Esophagus squamous epithelium (tissue), 5 donors: ENCODE measurements around the gene TSPAN9. TPM values are rescaled to one million over a fixed set of nuclear protein-coding genes. Genes with fewer than 3 reads are reported as not detected.

Experiments used
- DNase-seq: peaks from one replicate; lab custom pipeline; 2025; lab: John Stamatoyannopoulos, UW
- H3K27ac ChIP-seq, 4 donors: fragments of 200-600 bp; sonication (generic); one replicate each; pipeline ENCODE4 v1.5.1; 2016 to 2019; ENCODE audit warnings: mild to moderate bottlenecking in 1 of 4
- H3K27me3 ChIP-seq, 4 donors: fragments of 200-600 bp; sonication (generic); 1 replicate in 3 of 4; 2 replicates in 1 of 4; pipeline versions ENCODE4 v1.5.1 to v1.6.0; 2017 to 2021; ENCODE audit warnings: antibody characterized with exemption in 1 of 4
- H3K36me3 ChIP-seq, 3 donors: fragments of 200-600 bp; sonication (generic); one replicate each; pipeline ENCODE4 v1.5.1; 2016 to 2019
- H3K4me1 ChIP-seq, 3 donors: fragments of 200-600 bp; sonication (generic); one replicate each; pipeline ENCODE4 v1.5.1; 2017 to 2019
- H3K4me3 ChIP-seq, 4 donors: fragments of 200-600 bp; sonication (generic); 1 replicate in 3 of 4; 2 replicates in 1 of 4; pipeline ENCODE4 v1.5.1; 2016 to 2019; ENCODE audit warnings: mild to moderate bottlenecking in 2 of 4, moderate library complexity in 1 of 4
- H3K9me3 ChIP-seq, 3 donors: fragments of 200-600 bp; sonication (generic); one replicate each; pipeline ENCODE4 v1.5.1; 2016 to 2019
- CTCF ChIP-seq, 6 experiments: fragments of 450-650 bp in 4 of 6; fragments of 200-600 bp in 2 of 6; sonication (generic) in 2 of 6; IDR thresholded peaks; one replicate each; pipeline ENCODE4 v1.5.1; 2016 to 2019; ENCODE audit warnings: antibody characterized with exemption in 6 of 6, mild to moderate bottlenecking in 4 of 6, moderate library complexity in 4 of 6
- POLR2A ChIP-seq, 4 donors: fragments of 450-650 bp; IDR thresholded peaks; one replicate each; pipeline ENCODE4 v1.6.1; 2017; ENCODE audit warnings: antibody characterized with exemption in 4 of 4, mild to moderate bottlenecking in 4 of 4, moderate library complexity in 3 of 4
- WGBS, 2 donors: methylation state at CpG; one replicate each; pipeline ENCODE4 v1.1.5; 2018; 5-methylcytosine and 5-hydroxymethylcytosine counted together
- intact Hi-C: fragments of 100-400 bp; cut with DNase I; formaldehyde crosslinking; loops from one replicate; pipeline ENCODE4 v1.15.0; 2022
- total RNA-seq, 4 donors: library from RNA; depleted of rRNA; stranded (reverse); fragments of >200 nt; gene quantifications; one replicate each; pipeline ENCODE4 v1.1.0, GENCODE V29; 2016
- donor health status: DM: yes; HTN: yes; CAD: no.

The TSPAN9 gene
- total RNA-seq, 4 donors from 2014 or later = 10.6 to 23.7 (median 17.6) TPM

- 84 to 89% methylated on average over 7 to 10 of the region's 12 CpGs for WGBS, 2 donors
- intact Hi-C loops = no loop called here
- TF ChIP-seq CTCF (IDR thresholded peaks at IDR 0.05) = no peak
- no peak for TF ChIP-seq POLR2A (IDR thresholded peaks at IDR 0.05)
- Histone ChIP-seq H3K9me3 (no peaks in the 10 kb centered on the region), H3K27ac (no peak overlapping the region), H3K4me3 (no peak overlapping the region), H3K27me3 (no peaks in the 10 kb centered on the region), H3K4me1 (no peaks in the 10 kb centered on the region), H3K36me3 (peaks cover 0 to 4% (median 0%) of the 10 kb centered on the region in 3 donors)
- DNase-seq = no peak
Observed at GRCh38 chr12:3178671-3179313, 101.6 kb downstream of the TSPAN9 start.

DNA sequence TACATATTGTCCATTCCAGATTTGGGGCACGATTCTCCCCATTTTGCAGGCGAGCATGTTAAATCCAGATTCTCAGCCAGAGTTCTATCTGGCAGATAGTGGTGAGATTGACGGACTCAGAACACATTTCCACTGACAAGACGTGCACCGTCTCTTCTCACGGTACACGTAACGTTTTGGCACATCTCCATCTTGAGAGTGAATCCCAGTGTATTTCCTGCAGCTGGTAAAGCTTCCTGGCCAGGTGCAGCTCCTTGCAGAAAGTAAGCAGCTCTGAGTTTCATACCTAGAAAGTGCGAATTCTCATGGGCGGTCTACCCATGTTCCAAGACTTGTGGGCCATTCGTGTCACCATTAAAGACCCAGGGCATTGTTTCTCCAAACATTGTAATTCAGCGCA, 102.6 kb downstream of the TSPAN9 start:
- TF ChIP-seq CTCF (IDR thresholded peaks at IDR 0.05) (no peak), POLR2A (IDR thresholded peaks at IDR 0.05) (no peak)
- no peaks in the 10 kb centered on the region for H3K4me1 ChIP-seq
- no peak overlapping the region for H3K27ac ChIP-seq
- WGBS, 2 donors = 81 to 84% methylated on average over 12 of the region's 12 CpGs
- no peak for DNase-seq
- intact Hi-C loops = no loop called here
- H3K4me3 ChIP-seq = no peak overlapping the region
- peaks cover 0 to 4% (median 0%) of the 10 kb centered on the region in 3 donors for H3K36me3 ChIP-seq
- H3K27me3 ChIP-seq = no peaks in the 10 kb centered on the region
- no peaks in the 10 kb centered on the region for H3K9me3 ChIP-seq

- no peak for DNase-seq
- H3K4me3 ChIP-seq = no peak overlapping the region
- intact Hi-C loops = no loop called here
- H3K27me3 ChIP-seq = no peaks in the 10 kb centered on the region
- H3K9me3 ChIP-seq = no peaks in the 10 kb centered on the region
- peaks cover 0 to 4% (median 0%) of the 10 kb centered on the region in 3 donors for H3K36me3 ChIP-seq
- 24 to 47% methylated on average over 4 to 5 of the region's 5 CpGs for WGBS, 2 donors
- no peak overlapping the region for H3K27ac ChIP-seq
- H3K4me1 ChIP-seq = no peaks in the 10 kb centered on the region
- no peak for TF ChIP-seq CTCF (IDR thresholded peaks at IDR 0.05)
- TF ChIP-seq POLR2A (IDR thresholded peaks at IDR 0.05) = no peak
Observed at GRCh38 chr12:3182426-3182825, 105.2 kb downstream of the TSPAN9 start.

- Histone ChIP-seq H3K4me3 (no peak overlapping the region), H3K27ac (no peak overlapping the region)
- intact Hi-C loops = no loop called here
Observed at GRCh38 chr12:3184485-3184884, 107.3 kb downstream of the TSPAN9 start.

More at GRCh38 chr12:3184485-3184884, 107.3 kb downstream of the TSPAN9 start:
- H3K9me3 ChIP-seq = no peaks in the 10 kb centered on the region
- H3K36me3 ChIP-seq = peaks cover 0 to 4% (median 0%) of the 10 kb centered on the region in 3 donors
- H3K27me3 ChIP-seq = no peaks in the 10 kb centered on the region
- peaks cover 0 to 6% (median 0%) of the 10 kb centered on the region in 3 donors for H3K4me1 ChIP-seq
- WGBS, 2 donors = 60 to 86% methylated on average over 5 of the region's 12 CpGs
- no peak for DNase-seq
- no peak for TF ChIP-seq CTCF (IDR thresholded peaks at IDR 0.05)
- TF ChIP-seq POLR2A (IDR thresholded peaks at IDR 0.05) = no peak
